Osteocyte (in vitro differentiated cells): ENCODE results near the gene UBAC2. TPM values are rescaled to one million over a fixed set of nuclear protein-coding genes. Genes with fewer than 3 reads are reported as not detected.
A peak's percentile ranks its signal among the peaks of the same experiment; 100 is the strongest.

Experiments
- DNase-seq: peaks from one replicate; pipeline ENCODE4 v3.0.0; 2021; ENCODE audit warnings: mixed read lengths; ENCODE audit not compliant: unreplicated experiment; ENCODE audit errors: extremely low spot score
- H3K27ac Mint-ChIP-seq: one replicate; pipeline ENCODE4 v1.8.0; 2021; ENCODE audit warnings: mild to moderate bottlenecking, mixed read lengths; ENCODE audit not compliant: unreplicated experiment
- H3K27me3 Mint-ChIP-seq: one replicate; pipeline ENCODE4 v1.8.0; 2021; ENCODE audit warnings: mixed read lengths; ENCODE audit not compliant: unreplicated experiment
- H3K36me3 Mint-ChIP-seq: one replicate; pipeline ENCODE4 v1.8.0; 2021; ENCODE audit warnings: mixed read lengths; ENCODE audit not compliant: unreplicated experiment
- H3K4me1 Mint-ChIP-seq: one replicate; pipeline ENCODE4 v1.8.0; 2021; ENCODE audit warnings: mixed read lengths; ENCODE audit not compliant: unreplicated experiment
- H3K4me3 Mint-ChIP-seq: one replicate; pipeline ENCODE4 v1.8.0; 2021; ENCODE audit warnings: mild to moderate bottlenecking, moderate library complexity, mixed read lengths; ENCODE audit not compliant: unreplicated experiment
- H3K9me3 Mint-ChIP-seq: one replicate; pipeline ENCODE4 v1.8.0; 2021; ENCODE audit warnings: mixed read lengths; ENCODE audit not compliant: unreplicated experiment
- total RNA-seq: library from RNA; stranded (reverse); gene quantifications from 2 replicates; pipeline ENCODE4 v1.2.1, GENCODE V29; 2021
- TF ChIP-seq, protein P1 (sequence below): fragments of 200-600 bp; sonication (generic); IDR thresholded peaks from 2 replicates; pipeline ENCODE4 v1.5.0; 2021; ENCODE audit warnings: antibody characterized with exemption, mild to moderate bottlenecking, moderate library complexity

The UBAC2 gene
- total RNA-seq, 1 donor from 2014 or later, result 64.0 TPM

DNA sequence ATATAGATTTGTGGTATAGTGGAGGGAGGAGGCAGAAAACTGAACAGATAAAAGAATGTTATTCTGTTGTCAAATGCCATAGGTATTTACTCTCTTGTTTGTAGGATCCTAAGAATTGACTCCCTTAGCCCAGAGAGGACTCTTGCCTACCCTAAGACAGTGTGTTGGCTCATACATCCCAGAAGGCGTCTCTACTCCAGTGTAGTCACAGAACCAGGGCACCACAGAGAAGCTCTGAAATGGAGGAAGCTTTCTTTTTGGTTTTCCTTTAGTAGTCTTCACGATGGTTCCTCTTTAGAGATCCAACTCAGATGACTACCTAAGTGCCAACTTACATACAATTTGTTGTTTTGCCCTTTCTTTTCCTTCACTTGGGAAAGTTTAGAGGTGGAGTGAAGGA is 92.5 kb downstream of the UBAC2 start:
- no peak for DNase-seq
- TF ChIP-seq, protein P1, sequence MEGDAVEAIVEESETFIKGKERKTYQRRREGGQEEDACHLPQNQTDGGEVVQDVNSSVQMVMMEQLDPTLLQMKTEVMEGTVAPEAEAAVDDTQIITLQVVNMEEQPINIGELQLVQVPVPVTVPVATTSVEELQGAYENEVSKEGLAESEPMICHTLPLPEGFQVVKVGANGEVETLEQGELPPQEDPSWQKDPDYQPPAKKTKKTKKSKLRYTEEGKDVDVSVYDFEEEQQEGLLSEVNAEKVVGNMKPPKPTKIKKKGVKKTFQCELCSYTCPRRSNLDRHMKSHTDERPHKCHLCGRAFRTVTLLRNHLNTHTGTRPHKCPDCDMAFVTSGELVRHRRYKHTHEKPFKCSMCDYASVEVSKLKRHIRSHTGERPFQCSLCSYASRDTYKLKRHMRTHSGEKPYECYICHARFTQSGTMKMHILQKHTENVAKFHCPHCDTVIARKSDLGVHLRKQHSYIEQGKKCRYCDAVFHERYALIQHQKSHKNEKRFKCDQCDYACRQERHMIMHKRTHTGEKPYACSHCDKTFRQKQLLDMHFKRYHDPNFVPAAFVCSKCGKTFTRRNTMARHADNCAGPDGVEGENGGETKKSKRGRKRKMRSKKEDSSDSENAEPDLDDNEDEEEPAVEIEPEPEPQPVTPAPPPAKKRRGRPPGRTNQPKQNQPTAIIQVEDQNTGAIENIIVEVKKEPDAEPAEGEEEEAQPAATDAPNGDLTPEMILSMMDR, result no peak
- Mint-ChIP-seq H3K9me3 (no peaks in the 10 kb centered on the region), H3K4me3 (no peak overlapping the region), H3K27me3 (no peaks in the 10 kb centered on the region), H3K4me1 (peaks cover 20% of the 10 kb centered on the region), H3K27ac (no peak overlapping the region), H3K36me3 (peaks cover 2% of the 10 kb centered on the region)

DNA sequence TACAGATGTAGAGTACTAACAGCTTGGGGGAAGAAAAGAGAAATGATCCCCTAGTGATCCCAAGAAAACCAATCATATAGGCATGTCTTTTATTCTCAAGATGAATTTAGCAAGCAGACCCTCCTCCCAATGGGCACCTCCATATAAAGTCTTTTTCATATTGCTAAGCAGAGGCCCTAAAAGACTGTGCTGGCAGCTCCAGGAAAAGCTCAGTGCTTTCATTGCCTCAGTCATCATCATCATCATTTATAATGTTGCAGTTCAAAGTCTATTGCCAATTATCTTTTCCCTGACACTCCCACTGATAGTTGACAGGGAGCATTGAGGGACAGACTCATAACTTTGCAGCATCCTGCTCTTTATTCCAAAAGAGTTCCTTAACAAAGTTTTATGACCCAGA is 93.5 kb downstream of the UBAC2 start:
- DNase-seq, result no peak
- Mint-ChIP-seq H3K4me1 (peaks cover 11% of the 10 kb centered on the region), H3K4me3 (no peak overlapping the region), H3K9me3 (no peaks in the 10 kb centered on the region), H3K36me3 (peaks cover 2% of the 10 kb centered on the region), H3K27ac (no peak overlapping the region), H3K27me3 (no peaks in the 10 kb centered on the region)
- TF ChIP-seq, protein P1, result no peak

DNA sequence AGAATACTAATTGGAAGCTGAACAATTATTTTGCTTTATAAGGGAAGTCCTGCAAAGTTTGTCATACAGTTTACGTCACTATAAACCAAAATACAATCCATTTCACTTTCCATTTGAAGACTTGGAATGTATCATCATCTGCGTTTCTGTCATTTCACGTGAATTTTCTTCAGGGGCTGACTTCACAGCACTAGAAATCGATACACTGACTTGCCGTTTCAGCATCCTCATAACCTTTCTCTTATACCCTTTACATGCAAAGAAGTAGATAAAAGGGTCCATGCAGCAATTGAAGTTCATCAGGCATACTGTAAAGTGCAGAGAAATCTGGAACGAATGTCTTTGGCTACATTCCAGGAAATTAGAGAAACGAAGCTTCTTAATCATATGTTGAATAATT is 94.3 kb downstream of the UBAC2 start:
- H3K27ac Mint-ChIP-seq, result no peak overlapping the region
- DNase-seq, result no peak
- TF ChIP-seq, protein P1, result no peak
- no peaks in the 10 kb centered on the region for H3K27me3 Mint-ChIP-seq
- peaks cover 4% of the 10 kb centered on the region for H3K36me3 Mint-ChIP-seq
- no peaks in the 10 kb centered on the region for H3K9me3 Mint-ChIP-seq
- H3K4me3 Mint-ChIP-seq, result no peak overlapping the region
- peaks cover 11% of the 10 kb centered on the region for H3K4me1 Mint-ChIP-seq

DNA sequence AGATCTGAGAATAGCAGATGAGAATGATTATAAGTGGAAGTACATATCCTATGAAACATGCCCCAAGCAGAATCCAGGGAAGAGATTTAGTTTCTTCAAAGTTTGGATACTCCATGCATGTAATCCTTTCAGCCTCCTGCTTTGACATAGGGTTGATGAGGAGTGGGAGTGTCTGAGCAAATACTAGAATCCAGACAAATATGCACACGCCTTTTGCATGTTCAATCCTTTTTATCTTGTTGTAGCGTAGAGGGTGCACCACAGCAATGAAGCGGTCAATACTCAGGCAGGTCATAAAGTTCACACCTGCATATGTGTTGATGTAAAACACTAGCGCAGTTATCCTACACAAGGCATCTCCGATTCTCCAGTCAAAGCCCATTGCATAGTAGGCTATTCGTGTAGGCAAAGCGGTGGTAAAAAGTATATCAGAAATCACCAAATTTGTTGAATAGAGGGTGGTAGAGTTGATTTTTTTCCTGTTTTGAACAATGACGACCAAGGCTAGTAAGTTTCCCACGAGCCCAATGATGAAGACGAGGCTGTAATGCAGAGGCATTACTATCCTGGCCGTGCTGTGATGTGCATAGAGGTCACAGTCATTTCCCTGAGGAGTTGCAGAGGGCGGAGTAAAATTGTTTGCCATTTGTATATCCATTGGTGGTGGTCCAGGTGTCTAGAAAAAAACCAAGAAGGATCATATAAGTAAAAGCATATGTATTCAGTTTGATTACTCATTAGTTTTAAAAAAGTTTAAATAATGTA is 95.0 kb downstream of the UBAC2 start:
- H3K27ac Mint-ChIP-seq, result no peak overlapping the region
- H3K9me3 Mint-ChIP-seq, result no peaks in the 10 kb centered on the region
- H3K36me3 Mint-ChIP-seq, result peaks cover 4% of the 10 kb centered on the region
- TF ChIP-seq, protein P1, result no peak
- no peak overlapping the region for H3K4me3 Mint-ChIP-seq
- no peak for DNase-seq
- no peaks in the 10 kb centered on the region for H3K27me3 Mint-ChIP-seq
- peaks cover 11% of the 10 kb centered on the region for H3K4me1 Mint-ChIP-seq

DNA sequence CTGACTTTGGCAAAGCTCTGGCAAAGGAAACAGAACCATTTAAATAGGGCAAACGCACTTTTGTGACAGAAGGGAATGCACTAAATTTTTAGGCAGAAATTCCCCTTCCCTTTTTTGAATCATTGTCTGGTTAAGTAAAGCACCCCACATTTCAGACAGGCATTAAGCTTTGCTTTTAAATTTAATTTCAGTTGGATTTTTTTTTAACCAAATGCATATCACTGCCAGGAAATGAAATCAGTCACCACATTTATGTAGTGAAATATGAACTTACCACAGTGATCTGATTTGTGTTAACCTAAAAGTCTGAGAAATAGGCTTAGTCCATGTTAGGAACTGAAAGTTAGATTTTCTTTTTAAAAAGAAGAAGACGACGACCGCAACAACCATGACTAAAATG is 95.7 kb downstream of the UBAC2 start:
- Mint-ChIP-seq H3K4me3 (no peak overlapping the region), H3K4me1 (peaks cover 11% of the 10 kb centered on the region), H3K36me3 (peaks cover 4% of the 10 kb centered on the region), H3K27ac (peak overlapping the region; percentile 12), H3K9me3 (no peaks in the 10 kb centered on the region), H3K27me3 (no peaks in the 10 kb centered on the region)
- TF ChIP-seq, protein P1, result no peak
- DNase-seq, result no peak
